H1 (cell line): Measurements from ENCODE around the gene ARID1B.

Source experiments
- CTCF ChIP-seq, 3 experiments: IDR thresholded peaks; 1 replicate in 2 of 3; 2 replicates in 1 of 3; pipeline versions ENCODE4 v1.5.1 to v1.6.1; 2011; ENCODE audit warnings: low read length in 3 of 3, mild to moderate bottlenecking in 3 of 3, inconsistent platforms in 2 of 3, low read depth in 1 of 3, moderate library complexity in 1 of 3; ENCODE audit not compliant: insufficient read depth in 1 of 3; ENCODE audit errors: control extremely low read depth in 1 of 3
- EZH2 ChIP-seq: fragments of 200-600 bp; sonication (generic); IDR thresholded peaks from 2 replicates; pipeline ENCODE4 v1.7.1; 2012; ENCODE audit warnings: low read depth, mild to moderate bottlenecking, moderate library complexity, low read length, inconsistent platforms; ENCODE audit not compliant: severe bottlenecking
- GABPA ChIP-seq: IDR thresholded peaks from 2 replicates; pipeline ENCODE4 v1.6.1; 2011; ENCODE audit warnings: mild to moderate bottlenecking, low read length, moderate library complexity, borderline replicate concordance; ENCODE audit not compliant: insufficient read depth
- HDAC6 ChIP-seq: IDR thresholded peaks from one replicate; pipeline ENCODE4 v1.7.1; 2012; ENCODE audit warnings: low read depth, mild to moderate bottlenecking, inconsistent platforms, low read length, moderate library complexity
- JUN ChIP-seq: IDR thresholded peaks from 2 replicates; pipeline ENCODE4 v1.6.1; 2011; ENCODE audit warnings: low read depth, mild to moderate bottlenecking, improper control_type of control experiment, low read length
- JUND ChIP-seq: IDR thresholded peaks from 2 replicates; pipeline ENCODE4 v1.6.1; 2011; ENCODE audit warnings: mild to moderate bottlenecking, improper control_type of control experiment, low read length
- MAFK ChIP-seq: IDR thresholded peaks from 2 replicates; pipeline ENCODE4 v1.6.1; 2012; ENCODE audit warnings: low read depth, mild to moderate bottlenecking, improper control_type of control experiment, low read length
- MAX ChIP-seq: IDR thresholded peaks from 2 replicates; pipeline ENCODE4 v1.6.1; 2012; ENCODE audit warnings: inconsistent platforms
- POLR2A ChIP-seq, 2 experiments: IDR thresholded peaks; 1 replicate in 1 of 2; 2 replicates in 1 of 2; pipeline ENCODE4 v1.6.1; 2011; ENCODE audit warnings: low read depth in 2 of 2, low read length in 2 of 2, mild to moderate bottlenecking in 2 of 2; ENCODE audit errors: control extremely low read depth in 1 of 2
- RAD21 ChIP-seq, 2 experiments: IDR thresholded peaks in 1 of 2; conservative IDR thresholded peaks in 1 of 2; 2 replicates each; pipeline ENCODE4 v1.6.1; 2011; ENCODE audit warnings: low read depth in 2 of 2, low read length in 2 of 2, improper control_type of control experiment in 1 of 2, inconsistent platforms in 1 of 2, mild to moderate bottlenecking in 1 of 2, moderate library complexity in 1 of 2
- SIN3A ChIP-seq, 2 experiments: IDR thresholded peaks in 1 of 2; conservative IDR thresholded peaks in 1 of 2; 2 replicates each; pipeline ENCODE4 v1.6.1; 2011 to 2012; ENCODE audit warnings: low read length in 2 of 2, improper control_type of control experiment in 1 of 2, low read depth in 1 of 2, mild to moderate bottlenecking in 1 of 2
- USF2 ChIP-seq: IDR thresholded peaks from 2 replicates; pipeline ENCODE4 v1.6.1; 2011; ENCODE audit warnings: low read length, improper control_type of control experiment

GRCh38 chr6:157148391-157149323, 371.5 kb downstream of the ARID1B start:
- TF ChIP-seq RAD21 (IDR thresholded peaks at IDR 0.05 in 1 of 2, conservative IDR thresholded peaks at IDR 0.05 in 1 of 2; ENCODE audit: low read depth in 2 of 2, low read length in 2 of 2): no peak
- TF ChIP-seq CTCF (IDR thresholded peaks at IDR 0.05; ENCODE audit: control extremely low read depth in 1 of 3, insufficient read depth in 1 of 3, low read depth in 1 of 3, low read length in 3 of 3): no peak
- TF ChIP-seq MAFK: no peak
- no peak for TF ChIP-seq JUND
- no peak for TF ChIP-seq SIN3A (conservative IDR thresholded peaks at IDR 0.05 in 1 of 2, IDR thresholded peaks at IDR 0.05 in 1 of 2; ENCODE audit: low read depth in 1 of 2, low read length in 2 of 2)
- no peak for TF ChIP-seq USF2
- TF ChIP-seq POLR2A (IDR thresholded peaks at IDR 0.05; ENCODE audit: control extremely low read depth in 1 of 2, low read depth in 2 of 2, low read length in 2 of 2): no peak
- TF ChIP-seq HDAC6: no peak
- TF ChIP-seq GABPA: no peak
- TF ChIP-seq EZH2: no peak
- no peak for TF ChIP-seq JUN
- no peak for TF ChIP-seq MAX
